ENCODE data around the gene CDC14C.

CDC14C gene

GRCh38 chr7:48943279-48943990, 19.1 kb downstream of the CDC14C start:
- no peak for TF ChIP-seq GATA3 (IDR thresholded peaks at IDR 0.05; ENCODE audit: low read depth, low read length)
- TF ChIP-seq GATA2 (IDR thresholded peaks at IDR 0.05; ENCODE audit: low read depth, low read length): no peak

- no peak for TF ChIP-seq GATA3 (IDR thresholded peaks at IDR 0.05; ENCODE audit: low read depth, low read length)
- TF ChIP-seq GATA2 (IDR thresholded peaks at IDR 0.05; ENCODE audit: low read depth, low read length): no peak
Observed at GRCh38 chr7:48955916-48956315, 31.6 kb downstream of the CDC14C start.

GRCh38 chr7:48959676-48960075, 35.3 kb downstream of the CDC14C start:
- no peak for TF ChIP-seq GATA2 (IDR thresholded peaks at IDR 0.05; ENCODE audit: low read depth, low read length)
- TF ChIP-seq GATA3 (IDR thresholded peaks at IDR 0.05; ENCODE audit: low read depth, low read length): no peak

- TF ChIP-seq GATA3 (IDR thresholded peaks at IDR 0.05; ENCODE audit: low read depth, low read length) (no peak), GATA2 (IDR thresholded peaks at IDR 0.05; ENCODE audit: low read depth, low read length) (no peak)
Observed at GRCh38 chr7:48962821-48963505, 38.6 kb downstream of the CDC14C start.

- no peak for TF ChIP-seq GATA3 (IDR thresholded peaks at IDR 0.05; ENCODE audit: low read depth, low read length)
- TF ChIP-seq GATA2 (IDR thresholded peaks at IDR 0.05; ENCODE audit: low read depth, low read length): no peak
Observed at GRCh38 chr7:48964074-48964473, 39.7 kb downstream of the CDC14C start.

GRCh38 chr7:48971173-48971572, 46.8 kb downstream of the CDC14C start:
- no peak for TF ChIP-seq GATA2 (IDR thresholded peaks at IDR 0.05; ENCODE audit: low read depth, low read length)
- TF ChIP-seq GATA3 (IDR thresholded peaks at IDR 0.05; ENCODE audit: low read depth, low read length): no peak

- no peak for TF ChIP-seq GATA2 (IDR thresholded peaks at IDR 0.05; ENCODE audit: low read depth, low read length)
- TF ChIP-seq GATA3 (IDR thresholded peaks at IDR 0.05; ENCODE audit: low read depth, low read length): no peak
Observed at GRCh38 chr7:48976253-48976652, 51.9 kb downstream of the CDC14C start.

- TF ChIP-seq GATA2 (IDR thresholded peaks at IDR 0.05; ENCODE audit: low read depth, low read length): no peak
- TF ChIP-seq GATA3 (IDR thresholded peaks at IDR 0.05; ENCODE audit: low read depth, low read length): no peak
Observed at GRCh38 chr7:48976850-48977249, 52.5 kb downstream of the CDC14C start.
